ENCODE data around the gene WFS1. TPM values are rescaled to one million over a fixed set of nuclear protein-coding genes. Genes with fewer than 3 reads are reported as not detected.

The WFS1 gene
- polyA plus RNA-seq, 1 of the 3 experiments (the other 2 are of a cell fraction), result 18.7 TPM

DNA sequence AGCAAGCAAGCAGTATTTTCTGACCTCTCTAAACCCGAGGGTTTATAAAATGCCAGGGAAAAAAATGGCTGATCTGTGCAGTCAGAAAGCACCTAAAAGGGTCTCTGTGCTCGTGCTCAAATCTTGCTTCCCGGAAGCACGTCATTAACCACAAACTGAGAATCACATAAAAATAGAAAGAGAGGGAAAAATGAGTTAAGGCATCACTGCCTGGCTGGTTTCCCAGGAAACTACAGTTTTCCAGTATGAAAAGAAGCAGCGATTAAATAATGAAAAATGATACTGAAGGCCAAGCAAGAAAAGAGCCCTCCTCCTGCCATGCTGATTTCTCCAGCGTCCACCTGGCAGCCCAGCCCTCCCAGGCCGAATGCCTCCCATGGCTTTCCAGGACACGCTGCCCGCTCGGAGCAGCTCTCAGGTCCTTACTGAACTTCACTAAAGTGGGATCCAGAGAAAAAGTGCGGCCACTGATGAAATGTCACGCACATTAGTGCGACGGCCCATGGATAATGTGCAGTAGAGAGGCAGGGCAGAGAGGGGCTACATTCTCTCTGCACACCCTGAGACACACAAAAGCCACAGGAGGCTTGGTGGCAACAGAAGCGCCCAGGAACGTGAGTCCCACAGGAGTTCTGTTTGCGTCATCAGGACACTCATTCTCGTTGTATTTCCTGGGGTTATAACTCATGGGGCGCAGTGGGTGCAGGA, 80.4 kb downstream of the WFS1 start:
- DNase-seq, result no peak

More for the DNA sequence above, 80.4 kb downstream of the WFS1 start:
- no peak overlapping the region for H3K4me3 ChIP-seq (ENCODE audit: low read depth in 2 of 2, low read length in 1 of 2)
- CTCF ChIA-PET, result interaction anchor here (12.4 kb wide), 1 partner anchor 20 kb away, joined by 123 read pairs; no protein-coding TSS in a partner anchor
- H3K27ac ChIP-seq (ENCODE audit: low read depth in 2 of 2, low read length in 1 of 2), result no peak overlapping the region
- H3K9me3 ChIP-seq, result no peaks in the 10 kb centered on the region
- H3K27me3 ChIP-seq (ENCODE audit: insufficient read depth), result no peaks in the 10 kb centered on the region
- H3K79me2 ChIP-seq (ENCODE audit: insufficient read depth), result no peaks in the 10 kb centered on the region
- no peak overlapping the region for H3K9ac ChIP-seq
- H3K9me2 ChIP-seq, result no peaks in the 10 kb centered on the region
- no peaks in the 10 kb centered on the region for H3K36me3 ChIP-seq (replicated peaks in 1 of 2; ENCODE audit: control insufficient read depth in 1 of 2, insufficient read depth in 2 of 2, low read length in 1 of 2)
- no peak overlapping the region for H2AFZ ChIP-seq (ENCODE audit: low read depth)
- no peaks in the 10 kb centered on the region for H3F3A ChIP-seq (replicated peaks; ENCODE audit: insufficient read depth)
- no peak for TF ChIP-seq YY1 (IDR thresholded peaks at IDR 0.05; ENCODE audit: low read depth)
- TF ChIP-seq RXRA (IDR thresholded peaks at IDR 0.05; ENCODE audit: borderline replicate concordance, low read depth), result no peak
- TF ChIP-seq, protein P1, sequence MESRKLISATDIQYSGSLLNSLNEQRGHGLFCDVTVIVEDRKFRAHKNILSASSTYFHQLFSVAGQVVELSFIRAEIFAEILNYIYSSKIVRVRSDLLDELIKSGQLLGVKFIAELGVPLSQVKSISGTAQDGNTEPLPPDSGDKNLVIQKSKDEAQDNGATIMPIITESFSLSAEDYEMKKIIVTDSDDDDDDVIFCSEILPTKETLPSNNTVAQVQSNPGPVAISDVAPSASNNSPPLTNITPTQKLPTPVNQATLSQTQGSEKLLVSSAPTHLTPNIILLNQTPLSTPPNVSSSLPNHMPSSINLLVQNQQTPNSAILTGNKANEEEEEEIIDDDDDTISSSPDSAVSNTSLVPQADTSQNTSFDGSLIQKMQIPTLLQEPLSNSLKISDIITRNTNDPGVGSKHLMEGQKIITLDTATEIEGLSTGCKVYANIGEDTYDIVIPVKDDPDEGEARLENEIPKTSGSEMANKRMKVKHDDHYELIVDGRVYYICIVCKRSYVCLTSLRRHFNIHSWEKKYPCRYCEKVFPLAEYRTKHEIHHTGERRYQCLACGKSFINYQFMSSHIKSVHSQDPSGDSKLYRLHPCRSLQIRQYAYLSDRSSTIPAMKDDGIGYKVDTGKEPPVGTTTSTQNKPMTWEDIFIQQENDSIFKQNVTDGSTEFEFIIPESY (IDR thresholded peaks at IDR 0.05; ENCODE audit: borderline replicate concordance, low read depth), result no peak
- TF ChIP-seq TEAD4 (IDR thresholded peaks at IDR 0.05; ENCODE audit: borderline replicate concordance, insufficient read depth), result no peak
- TF ChIP-seq, protein P2, sequence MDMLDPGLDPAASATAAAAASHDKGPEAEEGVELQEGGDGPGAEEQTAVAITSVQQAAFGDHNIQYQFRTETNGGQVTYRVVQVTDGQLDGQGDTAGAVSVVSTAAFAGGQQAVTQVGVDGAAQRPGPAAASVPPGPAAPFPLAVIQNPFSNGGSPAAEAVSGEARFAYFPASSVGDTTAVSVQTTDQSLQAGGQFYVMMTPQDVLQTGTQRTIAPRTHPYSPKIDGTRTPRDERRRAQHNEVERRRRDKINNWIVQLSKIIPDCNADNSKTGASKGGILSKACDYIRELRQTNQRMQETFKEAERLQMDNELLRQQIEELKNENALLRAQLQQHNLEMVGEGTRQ (IDR thresholded peaks at IDR 0.05; ENCODE audit: borderline replicate concordance, low read depth, low read length), result no peak
- TF ChIP-seq, protein P3, sequence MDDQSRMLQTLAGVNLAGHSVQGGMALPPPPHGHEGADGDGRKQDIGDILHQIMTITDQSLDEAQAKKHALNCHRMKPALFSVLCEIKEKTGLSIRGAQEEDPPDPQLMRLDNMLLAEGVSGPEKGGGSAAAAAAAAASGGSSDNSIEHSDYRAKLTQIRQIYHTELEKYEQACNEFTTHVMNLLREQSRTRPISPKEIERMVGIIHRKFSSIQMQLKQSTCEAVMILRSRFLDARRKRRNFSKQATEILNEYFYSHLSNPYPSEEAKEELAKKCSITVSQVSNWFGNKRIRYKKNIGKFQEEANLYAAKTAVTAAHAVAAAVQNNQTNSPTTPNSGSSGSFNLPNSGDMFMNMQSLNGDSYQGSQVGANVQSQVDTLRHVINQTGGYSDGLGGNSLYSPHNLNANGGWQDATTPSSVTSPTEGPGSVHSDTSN (IDR thresholded peaks at IDR 0.05), result no peak
- no peak for TF ChIP-seq FOXJ3 (CRISPR knock-in tag; IDR thresholded peaks at IDR 0.05)
- TF ChIP-seq MXI1 (IDR thresholded peaks at IDR 0.05; ENCODE audit: low read depth, low read length), result no peak
- no peak for TF ChIP-seq SMC3 (IDR thresholded peaks at IDR 0.05; ENCODE audit: low read depth, low read length)
- TF ChIP-seq, protein P4, sequence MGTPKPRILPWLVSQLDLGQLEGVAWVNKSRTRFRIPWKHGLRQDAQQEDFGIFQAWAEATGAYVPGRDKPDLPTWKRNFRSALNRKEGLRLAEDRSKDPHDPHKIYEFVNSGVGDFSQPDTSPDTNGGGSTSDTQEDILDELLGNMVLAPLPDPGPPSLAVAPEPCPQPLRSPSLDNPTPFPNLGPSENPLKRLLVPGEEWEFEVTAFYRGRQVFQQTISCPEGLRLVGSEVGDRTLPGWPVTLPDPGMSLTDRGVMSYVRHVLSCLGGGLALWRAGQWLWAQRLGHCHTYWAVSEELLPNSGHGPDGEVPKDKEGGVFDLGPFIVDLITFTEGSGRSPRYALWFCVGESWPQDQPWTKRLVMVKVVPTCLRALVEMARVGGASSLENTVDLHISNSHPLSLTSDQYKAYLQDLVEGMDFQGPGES (IDR thresholded peaks at IDR 0.05; ENCODE audit: low read depth, low read length), result no peak
- no peak for TF ChIP-seq EZH2phosphoT487 (IDR thresholded peaks at IDR 0.05; ENCODE audit: borderline replicate concordance, low read depth)
- TF ChIP-seq SIN3A (IDR thresholded peaks at IDR 0.05; ENCODE audit: borderline replicate concordance, low read depth, low read length), result no peak
- no peak for TF ChIP-seq POLR2AphosphoS5 (IDR thresholded peaks at IDR 0.05; ENCODE audit: low read depth, low read length)
- no peak for TF ChIP-seq JUND (IDR thresholded peaks at IDR 0.05)
- TF ChIP-seq ELF1 (IDR thresholded peaks at IDR 0.05), result no peak
- POLR2A ChIA-PET, result no interaction called here
- H4K20me1 ChIP-seq (ENCODE audit: insufficient read depth), result no peaks in the 10 kb centered on the region
- H3K4me2 ChIP-seq, result no peak overlapping the region
- no peaks in the 10 kb centered on the region; a peak in 1 of 4 replicates for H3K4me1 ChIP-seq (ENCODE audit: control insufficient read depth in 1 of 2, insufficient read depth in 2 of 2, low read depth in 1 of 2, low read length in 1 of 2)
- WGBS (ENCODE audit: low lambda C conversion rate), result 59% methylated on average over 19 of the region's 19 CpGs
